ENCODE results near the gene NCKAP5.

Gene NCKAP5

DNA sequence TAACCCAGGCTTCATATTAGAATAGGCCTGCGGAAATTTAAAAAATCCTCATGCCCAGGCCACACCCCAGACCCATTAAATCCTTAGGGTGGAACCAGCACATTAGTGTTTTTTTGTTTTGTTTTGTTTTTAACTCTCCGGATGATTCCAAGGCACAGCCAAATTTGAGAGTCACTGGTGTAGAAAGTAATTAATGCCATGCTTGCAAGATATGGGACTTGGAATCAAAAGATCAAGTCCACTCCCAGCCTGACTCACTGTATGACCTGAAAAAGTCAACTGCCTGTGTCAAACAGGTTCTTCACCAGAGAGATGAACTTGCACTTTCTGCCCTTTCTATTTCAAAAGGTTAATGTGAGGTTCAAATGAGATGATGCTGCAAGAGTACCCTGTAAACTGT, 588.0 kb downstream of the NCKAP5 start:
- no peak overlapping the region for H3K27ac ChIP-seq (replicated peaks)
- no peak for TF ChIP-seq CTCF (IDR thresholded peaks at IDR 0.05; ENCODE audit: insufficient read depth, low read length)
- TF ChIP-seq REST (IDR thresholded peaks at IDR 0.05; ENCODE audit: insufficient replicate concordance, low read depth), result no peak
- TF ChIP-seq GABPA (IDR thresholded peaks at IDR 0.05; ENCODE audit: low read depth), result no peak
- no peak for TF ChIP-seq POLR2AphosphoS5 (IDR thresholded peaks at IDR 0.05; ENCODE audit: low read depth)
- TF ChIP-seq SPI1 (IDR thresholded peaks at IDR 0.05; ENCODE audit: borderline replicate concordance, low read depth), result no peak
- H3K4me3 ChIP-seq (replicated peaks; ENCODE audit: insufficient read depth, low read length), result no peak overlapping the region
- DNase-seq (ENCODE audit: low read depth in 1 of 2, low spot score in 1 of 2), result no peak
- H3K27me3 ChIP-seq (ENCODE audit: insufficient read depth, poor library complexity, severe bottlenecking), result no peaks in the 10 kb centered on the region

DNA sequence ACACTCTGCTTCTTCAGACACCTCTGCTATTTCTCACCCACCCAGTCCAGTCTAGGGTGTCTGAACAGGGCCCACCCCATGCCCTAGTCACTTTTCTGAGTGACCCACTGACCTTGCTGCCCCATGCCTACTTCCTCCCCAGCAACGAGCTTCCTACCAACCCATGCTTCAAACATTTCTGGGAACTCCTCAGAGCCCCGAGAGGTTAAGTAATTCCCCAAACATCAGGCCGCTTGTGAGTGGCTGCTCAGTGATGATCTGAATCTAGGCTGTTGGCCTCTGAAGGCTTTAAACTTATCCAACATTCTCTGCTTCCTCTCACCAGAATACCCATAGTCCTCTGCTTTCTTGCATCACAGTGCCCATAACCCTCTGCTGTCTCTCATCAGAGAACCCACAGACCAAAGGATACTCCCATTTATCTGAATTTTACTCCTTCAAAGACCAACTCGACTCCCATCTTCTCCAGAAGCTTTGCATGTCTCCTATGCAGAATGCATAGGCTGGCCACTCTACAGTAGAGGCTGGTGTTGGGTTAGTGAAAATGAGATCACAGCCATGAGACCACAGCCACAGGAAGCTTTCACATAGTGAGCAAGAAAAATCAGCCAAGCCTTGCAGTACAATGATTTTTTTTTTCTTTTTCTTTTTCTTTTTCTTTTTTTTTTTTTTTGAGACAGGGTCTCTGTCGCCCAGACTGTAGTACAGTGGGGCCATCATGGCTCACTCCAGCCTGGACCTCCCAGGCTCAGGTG, 588.7 kb downstream of the NCKAP5 start:
- H3K27me3 ChIP-seq (ENCODE audit: insufficient read depth, poor library complexity, severe bottlenecking), result no peaks in the 10 kb centered on the region
- DNase-seq (ENCODE audit: low read depth in 1 of 2, low spot score in 1 of 2), result no peak
- H3K4me3 ChIP-seq (replicated peaks; ENCODE audit: insufficient read depth, low read length), result no peak overlapping the region
- no peak overlapping the region for H3K27ac ChIP-seq (replicated peaks)
- no peak for TF ChIP-seq SPI1 (IDR thresholded peaks at IDR 0.05; ENCODE audit: borderline replicate concordance, low read depth)
- TF ChIP-seq POLR2AphosphoS5 (IDR thresholded peaks at IDR 0.05; ENCODE audit: low read depth), result no peak
- TF ChIP-seq GABPA (IDR thresholded peaks at IDR 0.05; ENCODE audit: low read depth), result no peak
- no peak for TF ChIP-seq REST (IDR thresholded peaks at IDR 0.05; ENCODE audit: insufficient replicate concordance, low read depth)
- TF ChIP-seq CTCF (IDR thresholded peaks at IDR 0.05; ENCODE audit: insufficient read depth, low read length), result no peak

GRCh38 chr2:132978840-132979239, 589.4 kb downstream of the NCKAP5 start:
- no peak overlapping the region for H3K27ac ChIP-seq (replicated peaks)
- no peaks in the 10 kb centered on the region for H3K27me3 ChIP-seq (ENCODE audit: insufficient read depth, poor library complexity, severe bottlenecking)
- TF ChIP-seq POLR2AphosphoS5 (IDR thresholded peaks at IDR 0.05; ENCODE audit: low read depth) (no peak), SPI1 (IDR thresholded peaks at IDR 0.05; ENCODE audit: borderline replicate concordance, low read depth) (no peak), GABPA (IDR thresholded peaks at IDR 0.05; ENCODE audit: low read depth) (no peak), CTCF (IDR thresholded peaks at IDR 0.05; ENCODE audit: insufficient read depth, low read length) (no peak)
- H3K4me3 ChIP-seq (replicated peaks; ENCODE audit: insufficient read depth, low read length), result no peak overlapping the region
- no peak for DNase-seq (ENCODE audit: low read depth in 1 of 2, low spot score in 1 of 2)

All from HL-60 (cell line).